ENCODE results near the gene ECHS1.
"Not testable (repeated sequence)": the region's sequence is repeated elsewhere in the genome, so short reads cannot be mapped to it uniquely, and the experiment has no call there.

Gene ECHS1

GRCh38 chr10:133337370-133337725 lies 35.8 kb downstream of the ECHS1 start:
- DNase-seq: no peak

- DNase-seq: peak; percentile 92
Observed at GRCh38 chr10:133336577-133337369, 36.4 kb downstream of the ECHS1 start, which contains the start of gene CALY. CALY (minus strand) TSS chr10:133336896; CDS start chr10:133328989, 7,907 bp downstream.

- no peak for DNase-seq
Observed at GRCh38 chr10:133336118-133336576, 37.0 kb downstream of the ECHS1 start.

GRCh38 chr10:133335246-133336117 lies 37.7 kb downstream of the ECHS1 start:
- peak; percentile 88 for DNase-seq

- peak; percentile 38 for DNase-seq
Observed at GRCh38 chr10:133334503-133335245, 38.5 kb downstream of the ECHS1 start.

GRCh38 chr10:133332936-133333699 lies 40.0 kb downstream of the ECHS1 start:
- DNase-seq: no peak

GRCh38 chr10:133329491-133330202 lies 43.5 kb downstream of the ECHS1 start:
- peak; percentile 83 for DNase-seq

- no peak for DNase-seq
Observed at GRCh38 chr10:133328358-133329343, 44.5 kb downstream of the ECHS1 start.

- DNase-seq: no peak
Observed at GRCh38 chr10:133327651-133328357, 45.4 kb downstream of the ECHS1 start.

- DNase-seq: no peak
Observed at GRCh38 chr10:133326745-133327650, 46.2 kb downstream of the ECHS1 start.

GRCh38 chr10:133326223-133326551 lies 47.0 kb downstream of the ECHS1 start:
- no peak for DNase-seq

- DNase-seq: no peak
Observed at GRCh38 chr10:133325440-133326222, 47.5 kb downstream of the ECHS1 start.

GRCh38 chr10:133324857-133325260 lies 48.3 kb downstream of the ECHS1 start:
- no peak for DNase-seq

GRCh38 chr10:133324198-133324792 lies 48.9 kb downstream of the ECHS1 start:
- DNase-seq: peak; percentile 75

GRCh38 chr10:133322064-133322709 lies 51.0 kb downstream of the ECHS1 start:
- DNase-seq: not testable (repeated sequence)

- not testable (repeated sequence) for DNase-seq
Observed at GRCh38 chr10:133320852-133321422, 52.2 kb downstream of the ECHS1 start.
